Neural cell (in vitro differentiated cells): Measurements from ENCODE around the gene YPEL4. TPM values are rescaled to one million over a fixed set of nuclear protein-coding genes. Genes with fewer than 3 reads are reported as not detected.
A peak's percentile ranks its signal among the peaks of the same experiment; 100 is the strongest.

Source experiments
- H2AFZ ChIP-seq: fragments of 200-600, 300-800 bp; sonication (generic), shearing (Covaris generic); 2 replicates; pipeline ENCODE4 v1.6.0; 2014; ENCODE audit warnings: low read depth, mild to moderate bottlenecking, antibody characterized with exemption, low read length, moderate library complexity
- H3F3A ChIP-seq: fragments of 200-600 bp; shearing (Covaris generic); 2 replicates; pipeline ENCODE4 v1.6.1; 2016; ENCODE audit warnings: mild to moderate bottlenecking, moderate library complexity, mixed read lengths, antibody characterized with exemption, low read length; ENCODE audit not compliant: insufficient read depth, poor library complexity, severe bottlenecking
- H3K27ac ChIP-seq: fragments of 200-600, 300-800 bp; sonication (generic), shearing (Covaris generic); 2 replicates; pipeline ENCODE4 v1.5.1; 2014; ENCODE audit warnings: mild to moderate bottlenecking, low read length, moderate library complexity
- H3K27me3 ChIP-seq: fragments of 300-800, 200-600 bp; sonication (generic), shearing (Covaris generic); 2 replicates; pipeline ENCODE4 v1.6.0; 2014; ENCODE audit warnings: mild to moderate bottlenecking, low read depth, low read length, moderate library complexity; ENCODE audit not compliant: insufficient read depth
- H3K36me3 ChIP-seq: fragments of 300-800, 200-600 bp; sonication (generic), shearing (Covaris generic); 2 replicates; pipeline ENCODE4 v1.5.1; 2014; ENCODE audit warnings: mild to moderate bottlenecking, antibody characterized with exemption, low read length, moderate library complexity; ENCODE audit not compliant: insufficient read depth
- H3K4me2 ChIP-seq: fragments of 300-800, 200-600 bp; sonication (generic), shearing (Covaris generic); 2 replicates; pipeline ENCODE4 v1.6.0; 2014; ENCODE audit warnings: mild to moderate bottlenecking, low read length
- H3K4me3 ChIP-seq: fragments of 300-800, 200-600 bp; sonication (generic), shearing (Covaris generic); 2 replicates; pipeline ENCODE4 v1.5.1; 2014; ENCODE audit warnings: mild to moderate bottlenecking, low read length, moderate library complexity
- H3K79me2 ChIP-seq: fragments of 200-600 bp; shearing (Covaris generic); replicated peaks from 2 replicates; pipeline ENCODE4 v1.6.0; 2014; ENCODE audit warnings: mild to moderate bottlenecking, low read length, moderate library complexity; ENCODE audit not compliant: insufficient read depth
- H3K9ac ChIP-seq: fragments of 300-800, 200-600 bp; sonication (generic), shearing (Covaris generic); 2 replicates; pipeline ENCODE4 v1.6.1; 2016; ENCODE audit warnings: mild to moderate bottlenecking, low read length, mixed read lengths
- H3K9me2 ChIP-seq: fragments of 200-600 bp; shearing (Covaris generic); 2 replicates; pipeline ENCODE4 v1.6.1; 2016; ENCODE audit warnings: mild to moderate bottlenecking, low read length, mixed read lengths; ENCODE audit not compliant: insufficient read depth
- H3K9me3 ChIP-seq: fragments of 200-600, 300-800 bp; sonication (generic), shearing (Covaris generic); 2 replicates; pipeline ENCODE4 v1.6.1; 2016; ENCODE audit warnings: mild to moderate bottlenecking, mixed run types, low read length, moderate library complexity, mixed read lengths
- H4K20me1 ChIP-seq: fragments of 200-600 bp; shearing (Covaris generic); 2 replicates; pipeline ENCODE4 v1.6.1; 2016; ENCODE audit warnings: mild to moderate bottlenecking, mixed run types; ENCODE audit not compliant: insufficient read depth
- EP300 ChIP-seq: fragments of 450-650 bp; conservative IDR thresholded peaks from 2 replicates; pipeline ENCODE4 v1.6.1; 2014; ENCODE audit warnings: antibody characterized with exemption, mild to moderate bottlenecking, moderate library complexity; ENCODE audit not compliant: poor library complexity, severe bottlenecking
- EZH2 ChIP-seq: fragments of 200-600, 300-800 bp; shearing (Covaris generic), sonication (generic); IDR thresholded peaks from 2 replicates; pipeline ENCODE4 v1.6.1; 2014; ENCODE audit warnings: antibody characterized with exemption, low read length, borderline replicate concordance, mild to moderate bottlenecking; ENCODE audit not compliant: insufficient read depth, poor library complexity, severe bottlenecking
- MXI1 ChIP-seq: fragments of 450-650 bp; conservative IDR thresholded peaks from 2 replicates; pipeline ENCODE4 v1.6.1; 2014; ENCODE audit warnings: antibody characterized with exemption, mild to moderate bottlenecking; ENCODE audit not compliant: poor library complexity, severe bottlenecking
- POLR2AphosphoS5 ChIP-seq: IDR thresholded peaks from 2 replicates; pipeline ENCODE4 v1.6.1; 2012
- RAD21 ChIP-seq: fragments of 450-650 bp; conservative IDR thresholded peaks from 2 replicates; pipeline ENCODE4 v1.6.1; 2014; ENCODE audit warnings: antibody characterized with exemption, mild to moderate bottlenecking, moderate library complexity
- SMC3 ChIP-seq: fragments of 450-650 bp; conservative IDR thresholded peaks from 2 replicates; pipeline ENCODE4 v1.6.1; 2014; ENCODE audit warnings: antibody characterized with exemption, mild to moderate bottlenecking, moderate library complexity; ENCODE audit not compliant: poor library complexity
- TAF1 ChIP-seq: IDR thresholded peaks from 2 replicates; pipeline ENCODE4 v1.6.1; 2012; ENCODE audit warnings: low read depth
- polyA plus RNA-seq: library from polyadenylated mRNA; depleted of rRNA; stranded (reverse); fragments of >200 nt; gene quantifications from 2 replicates; pipeline ENCODE4 v1.2.3, GENCODE V29; 2014
- TF ChIP-seq, protein P1 (sequence below): fragments of 450-650 bp; IDR thresholded peaks from 2 replicates; pipeline ENCODE4 v1.5.1; 2014; ENCODE audit warnings: antibody characterized with exemption, mild to moderate bottlenecking, moderate library complexity; ENCODE audit not compliant: poor library complexity, severe bottlenecking
- TF ChIP-seq, protein P2 (sequence below): IDR thresholded peaks from 2 replicates; pipeline ENCODE4 v1.6.1; 2012; ENCODE audit warnings: borderline replicate concordance

YPEL4 gene
- polyA plus RNA-seq, 1 donor from 2014 or later, result 18.4 TPM

DNA sequence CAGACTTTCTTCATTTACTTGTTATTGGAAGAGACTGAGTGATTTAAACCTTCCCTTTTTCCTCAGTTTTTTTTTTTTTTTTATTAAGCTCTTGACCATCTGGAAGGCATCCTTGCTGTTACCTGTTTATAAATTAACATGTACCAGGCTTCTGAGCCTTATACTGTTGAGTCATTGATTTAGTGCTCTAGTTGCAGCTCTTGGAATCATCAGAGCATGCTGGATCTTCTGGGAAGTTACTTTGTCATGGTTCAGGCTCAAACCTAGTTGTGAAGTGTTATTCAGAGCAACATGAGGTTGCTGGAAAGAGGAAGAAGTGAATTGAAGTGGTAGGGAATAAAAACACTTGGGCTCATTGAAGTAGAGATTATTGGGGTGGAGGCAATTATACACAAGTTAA is 24.5 kb upstream of the YPEL4 start:
- no peak for TF ChIP-seq RAD21
- no peak for TF ChIP-seq SMC3
- H2AFZ ChIP-seq, result no peak overlapping the region
- no peak overlapping the region for H3K4me2 ChIP-seq
- H3K9me2 ChIP-seq, result no peaks in the 10 kb centered on the region
- H3K27ac ChIP-seq, result no peak overlapping the region
- H3F3A ChIP-seq, result no peaks in the 10 kb centered on the region
- H4K20me1 ChIP-seq, result no peaks in the 10 kb centered on the region
- no peak overlapping the region for H3K4me3 ChIP-seq
- no peak overlapping the region for H3K9ac ChIP-seq
- H3K27me3 ChIP-seq, result no peaks in the 10 kb centered on the region
- H3K79me2 ChIP-seq, result peaks cover 50% of the 10 kb centered on the region
- no peaks in the 10 kb centered on the region for H3K36me3 ChIP-seq
- H3K9me3 ChIP-seq, result no peaks in the 10 kb centered on the region

- H3K36me3 ChIP-seq, result no peaks in the 10 kb centered on the region
- no peaks in the 10 kb centered on the region for H4K20me1 ChIP-seq
- H3F3A ChIP-seq, result no peaks in the 10 kb centered on the region
- H3K79me2 ChIP-seq, result peaks cover 48% of the 10 kb centered on the region
- no peaks in the 10 kb centered on the region for H3K27me3 ChIP-seq
- peak overlapping the region; percentile 89 for H3K27ac ChIP-seq
- peak overlapping the region; percentile 60 for H2AFZ ChIP-seq
- H3K9ac ChIP-seq, result peak overlapping the region; percentile 70
- H3K9me3 ChIP-seq, result no peaks in the 10 kb centered on the region
- peak overlapping the region; percentile 79 for H3K4me2 ChIP-seq
- H3K9me2 ChIP-seq, result no peaks in the 10 kb centered on the region
- TF ChIP-seq, protein P1, sequence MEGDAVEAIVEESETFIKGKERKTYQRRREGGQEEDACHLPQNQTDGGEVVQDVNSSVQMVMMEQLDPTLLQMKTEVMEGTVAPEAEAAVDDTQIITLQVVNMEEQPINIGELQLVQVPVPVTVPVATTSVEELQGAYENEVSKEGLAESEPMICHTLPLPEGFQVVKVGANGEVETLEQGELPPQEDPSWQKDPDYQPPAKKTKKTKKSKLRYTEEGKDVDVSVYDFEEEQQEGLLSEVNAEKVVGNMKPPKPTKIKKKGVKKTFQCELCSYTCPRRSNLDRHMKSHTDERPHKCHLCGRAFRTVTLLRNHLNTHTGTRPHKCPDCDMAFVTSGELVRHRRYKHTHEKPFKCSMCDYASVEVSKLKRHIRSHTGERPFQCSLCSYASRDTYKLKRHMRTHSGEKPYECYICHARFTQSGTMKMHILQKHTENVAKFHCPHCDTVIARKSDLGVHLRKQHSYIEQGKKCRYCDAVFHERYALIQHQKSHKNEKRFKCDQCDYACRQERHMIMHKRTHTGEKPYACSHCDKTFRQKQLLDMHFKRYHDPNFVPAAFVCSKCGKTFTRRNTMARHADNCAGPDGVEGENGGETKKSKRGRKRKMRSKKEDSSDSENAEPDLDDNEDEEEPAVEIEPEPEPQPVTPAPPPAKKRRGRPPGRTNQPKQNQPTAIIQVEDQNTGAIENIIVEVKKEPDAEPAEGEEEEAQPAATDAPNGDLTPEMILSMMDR, result no peak
- TF ChIP-seq EZH2 (no peak), POLR2AphosphoS5 (no peak), MXI1 (no peak), EP300 (no peak), SMC3 (no peak), RAD21 (no peak), TAF1 (no peak)
- TF ChIP-seq, protein P2, sequence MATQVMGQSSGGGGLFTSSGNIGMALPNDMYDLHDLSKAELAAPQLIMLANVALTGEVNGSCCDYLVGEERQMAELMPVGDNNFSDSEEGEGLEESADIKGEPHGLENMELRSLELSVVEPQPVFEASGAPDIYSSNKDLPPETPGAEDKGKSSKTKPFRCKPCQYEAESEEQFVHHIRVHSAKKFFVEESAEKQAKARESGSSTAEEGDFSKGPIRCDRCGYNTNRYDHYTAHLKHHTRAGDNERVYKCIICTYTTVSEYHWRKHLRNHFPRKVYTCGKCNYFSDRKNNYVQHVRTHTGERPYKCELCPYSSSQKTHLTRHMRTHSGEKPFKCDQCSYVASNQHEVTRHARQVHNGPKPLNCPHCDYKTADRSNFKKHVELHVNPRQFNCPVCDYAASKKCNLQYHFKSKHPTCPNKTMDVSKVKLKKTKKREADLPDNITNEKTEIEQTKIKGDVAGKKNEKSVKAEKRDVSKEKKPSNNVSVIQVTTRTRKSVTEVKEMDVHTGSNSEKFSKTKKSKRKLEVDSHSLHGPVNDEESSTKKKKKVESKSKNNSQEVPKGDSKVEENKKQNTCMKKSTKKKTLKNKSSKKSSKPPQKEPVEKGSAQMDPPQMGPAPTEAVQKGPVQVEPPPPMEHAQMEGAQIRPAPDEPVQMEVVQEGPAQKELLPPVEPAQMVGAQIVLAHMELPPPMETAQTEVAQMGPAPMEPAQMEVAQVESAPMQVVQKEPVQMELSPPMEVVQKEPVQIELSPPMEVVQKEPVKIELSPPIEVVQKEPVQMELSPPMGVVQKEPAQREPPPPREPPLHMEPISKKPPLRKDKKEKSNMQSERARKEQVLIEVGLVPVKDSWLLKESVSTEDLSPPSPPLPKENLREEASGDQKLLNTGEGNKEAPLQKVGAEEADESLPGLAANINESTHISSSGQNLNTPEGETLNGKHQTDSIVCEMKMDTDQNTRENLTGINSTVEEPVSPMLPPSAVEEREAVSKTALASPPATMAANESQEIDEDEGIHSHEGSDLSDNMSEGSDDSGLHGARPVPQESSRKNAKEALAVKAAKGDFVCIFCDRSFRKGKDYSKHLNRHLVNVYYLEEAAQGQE, result no peak
- peak overlapping the region; percentile 99 for H3K4me3 ChIP-seq
These were observed 18.7 kb upstream of the YPEL4 start for GRCh38 chr11:57668434-57668782.
